Activated T-cell treated with anti-CD3 and anti-CD28 coated beads for 4 hours (primary cell): ENCODE measurements around the gene C5orf58.
A peak's percentile ranks its signal among the peaks of the same experiment; 100 is the strongest.

ENCODE experiments used
- DNase-seq: peaks from one replicate; pipeline ENCODE4 v3.0.0-alpha.2; 2020

Gene C5orf58

GRCh38 chr5:170261528-170262043 lies 28.8 kb downstream of the C5orf58 start:
- no peak for DNase-seq

- no peak for DNase-seq
These were observed 29.6 kb downstream of the C5orf58 start for GRCh38 chr5:170262061-170263045.

- no peak for DNase-seq
These were observed 31.1 kb downstream of the C5orf58 start for GRCh38 chr5:170263906-170264305.

GRCh38 chr5:170265522-170265921 lies 32.7 kb downstream of the C5orf58 start:
- no peak for DNase-seq

GRCh38 chr5:170266570-170267381 lies 34.0 kb downstream of the C5orf58 start:
- no peak for DNase-seq

- peak; percentile 65 for DNase-seq
These were observed 34.8 kb downstream of the C5orf58 start for GRCh38 chr5:170267431-170268152.

- DNase-seq = no peak
These were observed 35.4 kb downstream of the C5orf58 start for GRCh38 chr5:170268153-170268689.

GRCh38 chr5:170268884-170269283 lies 36.1 kb downstream of the C5orf58 start:
- DNase-seq = no peak

- DNase-seq = no peak
These were observed 36.8 kb downstream of the C5orf58 start for GRCh38 chr5:170269579-170269978.

GRCh38 chr5:170270293-170271069 lies 37.7 kb downstream of the C5orf58 start:
- no peak for DNase-seq

GRCh38 chr5:170273968-170274710 lies 41.4 kb downstream of the C5orf58 start:
- DNase-seq = no peak

- no peak for DNase-seq
These were observed 42.7 kb downstream of the C5orf58 start for GRCh38 chr5:170275376-170275994.

GRCh38 chr5:170276140-170276539 lies 43.4 kb downstream of the C5orf58 start:
- no peak for DNase-seq

- DNase-seq = no peak
These were observed 45.1 kb downstream of the C5orf58 start for GRCh38 chr5:170277867-170278281.

- DNase-seq = peak; percentile 73
These were observed 46.0 kb downstream of the C5orf58 start for GRCh38 chr5:170278611-170279458.

- no peak for DNase-seq
These were observed 46.7 kb downstream of the C5orf58 start for GRCh38 chr5:170279459-170279817.

- no peak for DNase-seq
These were observed 47.3 kb downstream of the C5orf58 start for GRCh38 chr5:170280011-170280493.

- no peak for DNase-seq
These were observed 50.5 kb downstream of the C5orf58 start for GRCh38 chr5:170283296-170283695.

- no peak for DNase-seq
These were observed 51.4 kb downstream of the C5orf58 start for GRCh38 chr5:170284231-170284630.
